Ascending aorta (tissue), 2 donors: ENCODE measurements around the gene DUSP5. TPM values are rescaled to one million over a fixed set of nuclear protein-coding genes. Genes with fewer than 3 reads are reported as not detected.

Experiments used
- DNase-seq, 2 donors: peaks; one replicate each; pipeline ENCODE4 v3.0.0-alpha.2; 2019; ENCODE audit warnings: low spot score in 2 of 2
- H3K27ac ChIP-seq, 2 donors: fragments of 200-600 bp; sonication (generic); one replicate each; pipeline ENCODE4 v1.5.1; 2016 to 2017; ENCODE audit warnings: mild to moderate bottlenecking in 1 of 2
- H3K27me3 ChIP-seq: fragments of 200-600 bp; sonication (generic); one replicate; pipeline ENCODE4 v1.5.1; 2017
- H3K36me3 ChIP-seq, 2 donors: fragments of 200-600 bp; sonication (generic); one replicate each; pipeline ENCODE4 v1.5.1; 2016
- H3K4me1 ChIP-seq, 2 donors: fragments of 200-600 bp; sonication (generic); one replicate each; pipeline ENCODE4 v1.5.1; 2016 to 2017; ENCODE audit warnings: mild to moderate bottlenecking in 1 of 2
- H3K4me3 ChIP-seq, 2 donors: fragments of 200-600 bp; sonication (generic); one replicate each; pipeline ENCODE4 v1.5.1; 2016 to 2017; ENCODE audit warnings: mild to moderate bottlenecking in 1 of 2
- H3K9me3 ChIP-seq, 2 donors: fragments of 200-600 bp; sonication (generic); one replicate each; pipeline ENCODE4 v1.5.1; 2016
- intact Hi-C: fragments of 100-400 bp; cut with DNase I; formaldehyde crosslinking; loops from one replicate; pipeline ENCODE4 v1.15.1; 2023
- total RNA-seq: library from RNA; depleted of rRNA; stranded (reverse); fragments of >200 nt; gene quantifications from one replicate; pipeline ENCODE4 v1.1.0, GENCODE V29; 2016
- TF ChIP-seq, protein P1 (sequence below), 3 experiments: fragments of 200-600 bp in 2 of 3; fragments of 450-650 bp in 1 of 3; sonication (generic) in 2 of 3; IDR thresholded peaks; one replicate each; pipeline ENCODE4 v1.5.1; 2016 to 2019; ENCODE audit warnings: antibody characterized with exemption in 3 of 3, mild to moderate bottlenecking in 1 of 3, moderate library complexity in 1 of 3

The DUSP5 gene
- total RNA-seq, 1 donor from 2014 or later = 26.9 TPM

DNA sequence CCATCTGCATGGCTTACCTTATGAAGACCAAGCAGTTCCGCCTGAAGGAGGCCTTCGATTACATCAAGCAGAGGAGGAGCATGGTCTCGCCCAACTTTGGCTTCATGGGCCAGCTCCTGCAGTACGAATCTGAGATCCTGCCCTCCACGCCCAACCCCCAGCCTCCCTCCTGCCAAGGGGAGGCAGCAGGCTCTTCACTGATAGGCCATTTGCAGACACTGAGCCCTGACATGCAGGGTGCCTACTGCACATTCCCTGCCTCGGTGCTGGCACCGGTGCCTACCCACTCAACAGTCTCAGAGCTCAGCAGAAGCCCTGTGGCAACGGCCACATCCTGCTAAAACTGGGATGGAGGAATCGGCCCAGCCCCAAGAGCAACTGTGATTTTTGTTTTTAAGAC, 12.4 kb downstream of the DUSP5 start:
- H3K36me3 ChIP-seq = peaks cover 4 to 18% of the 10 kb centered on the region in 2 donors
- H3K27ac ChIP-seq = no peak overlapping the region
- no peaks in the 10 kb centered on the region for H3K9me3 ChIP-seq
- TF ChIP-seq, protein P1, sequence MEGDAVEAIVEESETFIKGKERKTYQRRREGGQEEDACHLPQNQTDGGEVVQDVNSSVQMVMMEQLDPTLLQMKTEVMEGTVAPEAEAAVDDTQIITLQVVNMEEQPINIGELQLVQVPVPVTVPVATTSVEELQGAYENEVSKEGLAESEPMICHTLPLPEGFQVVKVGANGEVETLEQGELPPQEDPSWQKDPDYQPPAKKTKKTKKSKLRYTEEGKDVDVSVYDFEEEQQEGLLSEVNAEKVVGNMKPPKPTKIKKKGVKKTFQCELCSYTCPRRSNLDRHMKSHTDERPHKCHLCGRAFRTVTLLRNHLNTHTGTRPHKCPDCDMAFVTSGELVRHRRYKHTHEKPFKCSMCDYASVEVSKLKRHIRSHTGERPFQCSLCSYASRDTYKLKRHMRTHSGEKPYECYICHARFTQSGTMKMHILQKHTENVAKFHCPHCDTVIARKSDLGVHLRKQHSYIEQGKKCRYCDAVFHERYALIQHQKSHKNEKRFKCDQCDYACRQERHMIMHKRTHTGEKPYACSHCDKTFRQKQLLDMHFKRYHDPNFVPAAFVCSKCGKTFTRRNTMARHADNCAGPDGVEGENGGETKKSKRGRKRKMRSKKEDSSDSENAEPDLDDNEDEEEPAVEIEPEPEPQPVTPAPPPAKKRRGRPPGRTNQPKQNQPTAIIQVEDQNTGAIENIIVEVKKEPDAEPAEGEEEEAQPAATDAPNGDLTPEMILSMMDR (IDR thresholded peaks at IDR 0.05) = no peak
- no peak overlapping the region for H3K4me3 ChIP-seq
- DNase-seq = no peak
- intact Hi-C loops = no loop called here
- no peaks in the 10 kb centered on the region for H3K27me3 ChIP-seq
- H3K4me1 ChIP-seq = no peaks in the 10 kb centered on the region

DNA sequence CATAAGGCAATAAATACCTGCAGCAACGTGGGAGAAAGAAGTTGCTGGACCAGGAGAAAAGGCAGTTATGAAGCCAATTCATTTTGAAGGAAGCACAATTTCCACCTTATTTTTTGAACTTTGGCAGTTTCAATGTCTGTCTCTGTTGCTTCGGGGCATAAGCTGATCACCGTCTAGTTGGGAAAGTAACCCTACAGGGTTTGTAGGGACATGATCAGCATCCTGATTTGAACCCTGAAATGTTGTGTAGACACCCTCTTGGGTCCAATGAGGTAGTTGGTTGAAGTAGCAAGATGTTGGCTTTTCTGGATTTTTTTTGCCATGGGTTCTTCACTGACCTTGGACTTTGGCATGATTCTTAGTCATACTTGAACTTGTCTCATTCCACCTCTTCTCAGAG, 13.0 kb downstream of the DUSP5 start:
- no peak overlapping the region for H3K27ac ChIP-seq
- TF ChIP-seq, protein P1 (IDR thresholded peaks at IDR 0.05) = no peak
- H3K4me1 ChIP-seq = no peaks in the 10 kb centered on the region
- intact Hi-C loops = no loop called here
- peaks cover 4 to 18% of the 10 kb centered on the region in 2 donors for H3K36me3 ChIP-seq
- H3K4me3 ChIP-seq = no peak overlapping the region
- no peaks in the 10 kb centered on the region for H3K9me3 ChIP-seq
- no peak for DNase-seq
- H3K27me3 ChIP-seq = no peaks in the 10 kb centered on the region

DNA sequence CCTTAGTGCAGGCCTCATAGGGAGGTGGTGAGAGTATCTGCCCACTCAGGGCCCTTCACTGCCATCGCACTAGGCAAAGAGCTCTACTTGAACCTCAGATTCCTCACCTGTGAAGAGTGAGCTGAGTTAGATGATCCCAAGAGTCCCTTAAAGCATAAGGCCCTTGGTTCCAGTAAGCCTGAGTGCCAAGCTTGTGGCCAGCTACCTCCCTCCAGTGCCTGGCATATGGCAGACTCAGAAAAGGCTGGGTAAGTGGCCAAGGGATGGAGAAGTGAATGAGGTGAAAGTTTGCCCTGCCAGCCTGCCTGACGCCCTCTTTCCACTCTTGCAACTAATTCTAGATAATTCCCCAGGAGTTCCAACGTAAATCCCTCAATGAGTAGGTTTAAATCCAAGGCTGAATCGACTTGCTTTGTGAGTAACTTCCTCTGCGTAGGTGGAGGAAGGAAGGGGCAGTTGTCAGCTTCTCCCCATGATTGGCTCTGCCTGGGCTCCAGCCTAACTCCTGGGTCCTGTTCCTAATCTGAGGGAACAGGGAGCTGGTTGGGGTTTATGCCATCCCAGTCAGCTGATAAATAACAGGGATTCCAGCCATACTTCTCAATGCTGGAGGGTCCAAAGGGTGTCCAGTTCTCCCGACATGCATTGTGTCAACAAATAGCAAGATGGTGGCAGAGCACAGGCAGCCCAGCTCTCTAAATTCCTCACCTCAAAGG, 14.2 kb downstream of the DUSP5 start:
- no peak overlapping the region for H3K4me3 ChIP-seq
- no peaks in the 10 kb centered on the region for H3K4me1 ChIP-seq
- intact Hi-C loops = no loop called here
- no peaks in the 10 kb centered on the region for H3K27me3 ChIP-seq
- peaks cover 4 to 18% of the 10 kb centered on the region in 2 donors for H3K36me3 ChIP-seq
- no peaks in the 10 kb centered on the region for H3K9me3 ChIP-seq
- no peak for DNase-seq
- H3K27ac ChIP-seq = no peak overlapping the region
- TF ChIP-seq, protein P1 (IDR thresholded peaks at IDR 0.05) = no peak

DNA sequence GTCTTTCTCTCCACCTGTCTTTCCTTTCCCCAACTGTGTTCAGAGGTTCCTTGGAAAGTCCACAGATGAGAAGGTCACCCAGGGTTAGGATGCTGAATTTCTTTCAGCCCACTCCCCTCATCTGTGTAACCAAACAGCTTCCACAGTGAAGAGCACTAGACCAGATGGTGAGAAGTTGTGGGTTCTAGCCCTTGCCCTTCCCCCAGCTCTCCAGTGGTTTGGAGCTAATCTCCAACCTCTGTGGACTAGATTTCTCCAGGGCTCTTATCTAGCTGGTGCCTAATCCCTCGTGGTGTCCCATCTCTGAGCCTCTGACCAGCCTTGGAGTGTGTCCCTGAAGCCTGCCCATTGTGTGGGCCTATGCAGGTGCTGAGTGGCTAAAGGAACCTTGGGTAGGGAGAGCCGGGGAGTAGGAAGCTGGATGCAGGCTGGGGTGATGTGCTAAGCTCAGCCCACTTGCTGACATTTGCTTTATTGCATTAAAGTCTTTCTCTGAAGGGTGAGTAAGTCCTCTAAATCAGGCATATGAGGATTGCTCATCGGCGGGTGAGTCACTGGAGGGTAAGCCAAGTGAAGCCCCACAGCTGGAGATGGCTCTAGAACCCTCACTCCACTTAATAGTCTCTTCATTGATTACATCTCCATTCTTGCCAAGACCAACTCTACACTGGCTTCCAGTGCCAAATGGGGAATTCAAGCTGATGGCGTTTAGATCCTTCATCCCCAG, 14.9 kb downstream of the DUSP5 start:
- H3K27ac ChIP-seq = no peak overlapping the region
- intact Hi-C loops = no loop called here
- H3K9me3 ChIP-seq = no peaks in the 10 kb centered on the region
- no peaks in the 10 kb centered on the region for H3K27me3 ChIP-seq
- no peaks in the 10 kb centered on the region for H3K4me1 ChIP-seq
- H3K4me3 ChIP-seq = no peak overlapping the region
- DNase-seq = no peak
- peaks cover 4 to 14% of the 10 kb centered on the region in 2 donors for H3K36me3 ChIP-seq
- TF ChIP-seq, protein P1 (IDR thresholded peaks at IDR 0.05) = no peak

DNA sequence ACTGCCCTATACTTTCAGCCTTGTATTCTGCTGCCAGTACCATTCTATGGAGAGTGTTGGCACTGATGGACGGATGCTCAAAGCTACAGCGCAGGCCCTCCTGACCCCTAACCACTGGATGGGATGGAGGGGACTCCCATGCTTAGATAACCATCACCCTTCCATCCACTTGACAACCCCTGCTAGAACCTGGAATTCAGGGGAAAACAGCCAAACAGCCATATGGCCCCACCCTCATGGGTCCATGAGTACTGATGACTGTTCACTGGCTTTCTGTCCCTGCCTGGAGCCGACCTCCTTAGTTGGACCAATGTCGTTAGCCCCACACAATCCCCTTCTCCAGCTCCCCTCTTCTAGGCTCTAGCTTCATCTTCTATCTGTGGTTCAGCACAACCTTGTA, 16.2 kb downstream of the DUSP5 start:
- no peaks in the 10 kb centered on the region for H3K4me1 ChIP-seq
- DNase-seq = no peak
- TF ChIP-seq, protein P1 (IDR thresholded peaks at IDR 0.05) = no peak
- H3K36me3 ChIP-seq = peaks cover 4 to 13% of the 10 kb centered on the region in 2 donors
- intact Hi-C loops = no loop called here
- no peaks in the 10 kb centered on the region for H3K27me3 ChIP-seq
- H3K27ac ChIP-seq = no peak overlapping the region
- H3K9me3 ChIP-seq = no peaks in the 10 kb centered on the region
- no peak overlapping the region for H3K4me3 ChIP-seq
